ENCODE data around the gene C11orf65. TPM values are rescaled to one million over a fixed set of nuclear protein-coding genes. Genes with fewer than 3 reads are reported as not detected.

C11orf65 gene
- total RNA-seq, 1 experiment from 2014 or later = 1.3 TPM

GRCh38 chr11:108341654-108342053 is 125.7 kb downstream of the C11orf65 start:
- Histone ChIP-seq H4K20me1 (ENCODE audit: insufficient read depth) (no peaks in the 10 kb centered on the region), H3K9me2 (ENCODE audit: insufficient read depth) (no peaks in the 10 kb centered on the region), H3K9ac (ENCODE audit: low read length) (no peak overlapping the region), H3K4me2 (ENCODE audit: low read length) (no peak overlapping the region), H3K79me2 (ENCODE audit: insufficient read depth, low read length) (no peaks in the 10 kb centered on the region), H3K36me3 (ENCODE audit: control insufficient read depth in 1 of 2, insufficient read depth in 2 of 2, low read length in 2 of 2) (peaks cover 4 to 5% of the 10 kb centered on the region in 2 experiments; a peak in 2 of 4 replicates), H3K27ac (ENCODE audit: low read depth, low read length) (no peak overlapping the region), H3K9me3 (ENCODE audit: control insufficient read depth in 1 of 2, insufficient read depth in 1 of 2, low read depth in 1 of 2, low read length in 2 of 2) (no peaks in the 10 kb centered on the region), H3K4me1 (ENCODE audit: control insufficient read depth in 1 of 2, insufficient read depth in 2 of 2, low read length in 2 of 2) (peaks cover 9 to 10% of the 10 kb centered on the region in 2 experiments), H3K27me3 (ENCODE audit: insufficient read depth, low read length) (no peaks in the 10 kb centered on the region), H2AFZ (ENCODE audit: low read depth, low read length, poor library complexity, severe bottlenecking) (no peak overlapping the region), H3K4me3 (replicated peaks in 1 of 2; ENCODE audit: low read depth in 1 of 2, low read length in 2 of 2) (no peak overlapping the region)
- ChIA-PET CTCF (no interaction called here), POLR2A (no interaction called here), RAD21 (ENCODE audit: low non-redundant PET in 1 of 2, low total read pairs in 2 of 2, uncharacterized antibody in 2 of 2, unreplicated experiment in 2 of 2) (no interaction called here)
- DNase-seq (ENCODE audit: low read depth, low spot score) = no peak
- TF ChIP-seq EZH2 (IDR thresholded peaks at IDR 0.05) (no peak), RAD21 (IDR thresholded peaks at IDR 0.05; ENCODE audit: low read depth) (no peak), ZBTB33 (IDR thresholded peaks at IDR 0.05; ENCODE audit: extremely low read depth, insufficient replicate concordance, low read length) (no peak), MAX (IDR thresholded peaks at IDR 0.05) (no peak), CEBPB (IDR thresholded peaks at IDR 0.05; ENCODE audit: low read depth) (no peak), FOSL1 (IDR thresholded peaks at IDR 0.05; ENCODE audit: low read depth) (no peak), CBX3 (IDR thresholded peaks at IDR 0.05; ENCODE audit: low read depth) (no peak), ATF3 (IDR thresholded peaks at IDR 0.05) (no peak), REST (IDR thresholded peaks at IDR 0.05; ENCODE audit: low read depth) (no peak), POLR2AphosphoS5 (IDR thresholded peaks at IDR 0.05; ENCODE audit: low read depth, low read length) (no peak), POLR2A (IDR thresholded peaks at IDR 0.05; ENCODE audit: borderline replicate concordance, extremely low read depth, insufficient read depth, insufficient read length) (no peak), ZNF274 (IDR thresholded peaks at IDR 0.05; ENCODE audit: low read depth, low read length) (no peak)
- BruUV-seq (replicated peaks) = no TSS peak
- ATAC-seq = no peak
- intact Hi-C loops (cut with micrococcal nuclease) = loop anchor here (5.0 kb wide), 1 partner anchor 306 kb away; no protein-coding TSS in a partner anchor

Measured in HCT116 (cell line).